WTC11 (cell line): ENCODE data around the gene PHKG2. TPM values are rescaled to one million over a fixed set of nuclear protein-coding genes. Genes with fewer than 3 reads are reported as not detected.

Experiments used
- ATAC-seq: fragments of 200-7000 bp; cut with Tn5 transposase; 2 replicates; pipeline ENCODE4 v1.10.0; 2021; ENCODE audit warnings: mild to moderate bottlenecking, moderate library complexity
- CTCF ChIA-PET: fragments of 300-600 bp; sonication (Branson Sonifier 250); formaldehyde crosslinking; loops from one replicate; lab custom pipeline; 2021; ENCODE audit warnings: antibody characterized with exemption; lab: Charles Lee
- POLR2A ChIA-PET: fragments of 350-600 bp; sonication (Branson Sonifier 250); formaldehyde crosslinking; loops from one replicate; lab custom pipeline; 2021; ENCODE audit warnings: antibody characterized with exemption; lab: Charles Lee
- DNase-seq: peaks from one replicate; pipeline ENCODE4 v3.0.0; 2021; ENCODE audit warnings: low spot score
- H3K27ac Mint-ChIP-seq: 2 replicates; pipeline ENCODE4 v1.8.0; 2021; ENCODE audit warnings: mixed read lengths
- H3K27me3 Mint-ChIP-seq: 2 replicates; pipeline ENCODE4 v1.8.0; 2021; ENCODE audit warnings: low read depth, mild to moderate bottlenecking, moderate library complexity, mixed read lengths
- H3K36me3 Mint-ChIP-seq: 2 replicates; pipeline ENCODE4 v1.8.0; 2021; ENCODE audit warnings: mixed read lengths
- H3K4me1 Mint-ChIP-seq: 2 replicates; pipeline ENCODE4 v1.8.0; 2022; ENCODE audit warnings: mixed read lengths
- H3K4me3 Mint-ChIP-seq: 2 replicates; pipeline ENCODE4 v1.8.0; 2021; ENCODE audit warnings: mild to moderate bottlenecking, moderate library complexity, mixed read lengths
- H3K9me3 Mint-ChIP-seq: 2 replicates; pipeline ENCODE4 v1.8.0; 2021; ENCODE audit warnings: mixed read lengths
- ARID4B ChIP-seq: sonication (generic); formaldehyde crosslinking; IDR thresholded peaks from 2 replicates; pipeline ENCODE4 v1.8.0; 2023; ENCODE audit warnings: missing genetic modification reagents, mild to moderate bottlenecking, borderline replicate concordance
- ATF1 ChIP-seq: sonication (generic); formaldehyde crosslinking; IDR thresholded peaks from 2 replicates; pipeline ENCODE4 v1.8.1; 2023; ENCODE audit warnings: mild to moderate bottlenecking, moderate library complexity, missing genetic modification reagents
- ATF3 ChIP-seq: sonication (generic); formaldehyde crosslinking; conservative IDR thresholded peaks from 2 replicates; pipeline ENCODE4 v1.8.1; 2022; ENCODE audit warnings: mild to moderate bottlenecking, missing genetic modification reagents
- ATF6 ChIP-seq: sonication (generic); formaldehyde crosslinking; IDR thresholded peaks from 2 replicates; pipeline ENCODE4 v1.8.1; 2023; ENCODE audit warnings: mild to moderate bottlenecking, missing genetic modification reagents
- CREM ChIP-seq: sonication (generic); formaldehyde crosslinking; IDR thresholded peaks from 2 replicates; pipeline ENCODE4 v1.8.1; 2022; ENCODE audit warnings: mild to moderate bottlenecking, missing genetic modification reagents, moderate library complexity
- GRHL2 ChIP-seq: fragments of 250-450 bp; sonication (Bioruptor Pico); IDR thresholded peaks from 2 replicates; pipeline ENCODE4 v1.8.0; 2022; ENCODE audit warnings: mild to moderate bottlenecking, moderate library complexity; ENCODE audit not compliant: insufficient replicate concordance, severe bottlenecking
- GTF2I ChIP-seq: fragments of 250-450 bp; sonication (Bioruptor Pico); conservative IDR thresholded peaks from 2 replicates; pipeline ENCODE4 v1.4.0; 2021; ENCODE audit warnings: mild to moderate bottlenecking
- USF2 ChIP-seq: sonication (generic); formaldehyde crosslinking; IDR thresholded peaks from 2 replicates; pipeline ENCODE4 v1.8.1; 2023; ENCODE audit warnings: mild to moderate bottlenecking, missing genetic modification reagents, moderate library complexity
- ZBTB43 ChIP-seq: sonication (generic); formaldehyde crosslinking; IDR thresholded peaks from 2 replicates; pipeline ENCODE4 v1.8.1; 2023; ENCODE audit warnings: mild to moderate bottlenecking, missing genetic modification reagents
- ZMAT4 ChIP-seq: fragments of 250-450 bp; sonication (Bioruptor Pico); IDR thresholded peaks from 2 replicates; pipeline ENCODE4 v1.9.0; 2021; ENCODE audit warnings: mild to moderate bottlenecking
- ZNF281 ChIP-seq: sonication (generic); formaldehyde crosslinking; IDR thresholded peaks from 2 replicates; pipeline ENCODE4 v1.8.0; 2023; ENCODE audit warnings: mild to moderate bottlenecking, missing genetic modification reagents
- ZNF425 ChIP-seq: fragments of 250-450 bp; sonication (Bioruptor Pico); conservative IDR thresholded peaks from 2 replicates; pipeline ENCODE4 v1.9.0; 2021; ENCODE audit warnings: mild to moderate bottlenecking
- ZNF512 ChIP-seq: sonication (generic); formaldehyde crosslinking; IDR thresholded peaks from 2 replicates; pipeline ENCODE4 v1.8.1; 2022; ENCODE audit warnings: missing genetic modification reagents, borderline replicate concordance
- total RNA-seq: library from RNA; stranded (reverse); gene quantifications from 3 replicates; pipeline ENCODE4 v1.2.3, GENCODE V29; 2021

PHKG2 gene
- total RNA-seq, 1 experiment from 2014 or later = 50.5 TPM

GRCh38 chr16:30783280-30784109, 35.3 kb downstream of the PHKG2 start (continued):
- TF ChIP-seq USF2 (CRISPR knock-in tag) (no peak), GTF2I (CRISPR knock-in tag) (no peak), ATF1 (CRISPR knock-in tag) (no peak)

GRCh38 chr16:30784215-30784614, 36.0 kb downstream of the PHKG2 start:
- no peak overlapping the region for H3K4me3 Mint-ChIP-seq
- H3K36me3 Mint-ChIP-seq = peaks cover 14% of the 10 kb centered on the region
- DNase-seq = no peak
- ChIA-PET CTCF (interaction anchor here (1.4 to 2.8 kb wide), 2 partner anchors 22 to 30 kb away, joined by 7 to 13 read pairs; no protein-coding TSS in a partner anchor), POLR2A (no interaction called here)
- no peak for ATAC-seq
- TF ChIP-seq ARID4B (no peak), GRHL2 (no peak), ZNF281 (CRISPR knock-in tag) (no peak), ZNF425 (CRISPR knock-in tag) (no peak), ZBTB43 (CRISPR knock-in tag) (no peak), ATF6 (no peak), ZMAT4 (no peak), ATF3 (CRISPR knock-in tag) (no peak), CREM (no peak), ZNF512 (CRISPR knock-in tag) (no peak)
- no peak overlapping the region for H3K27ac Mint-ChIP-seq
- peaks cover 16% of the 10 kb centered on the region for H3K4me1 Mint-ChIP-seq
- no peaks in the 10 kb centered on the region; the same call in 1 of the 2 replicates for H3K27me3 Mint-ChIP-seq
- H3K9me3 Mint-ChIP-seq = no peaks in the 10 kb centered on the region
